SU-DHL-6 (cell line): ENCODE measurements around the gene ENO2.

Experiments
- EZH2phosphoT487 ChIP-seq: fragments of 200-600 bp; sonication (generic), shearing (Covaris generic); conservative IDR thresholded peaks from 2 replicates; pipeline ENCODE4 v1.6.1; 2018; ENCODE audit warnings: mild to moderate bottlenecking, antibody characterized with exemption, low read length, moderate library complexity, mixed read lengths
- TF ChIP-seq, protein P1 (sequence below): fragments of 200-600 bp; sonication (generic); IDR thresholded peaks from one replicate; pipeline ENCODE4 v1.5.1; 2017; ENCODE audit warnings: antibody characterized with exemption, mild to moderate bottlenecking, low read length, moderate library complexity; ENCODE audit not compliant: insufficient read depth, poor library complexity, severe bottlenecking

DNA sequence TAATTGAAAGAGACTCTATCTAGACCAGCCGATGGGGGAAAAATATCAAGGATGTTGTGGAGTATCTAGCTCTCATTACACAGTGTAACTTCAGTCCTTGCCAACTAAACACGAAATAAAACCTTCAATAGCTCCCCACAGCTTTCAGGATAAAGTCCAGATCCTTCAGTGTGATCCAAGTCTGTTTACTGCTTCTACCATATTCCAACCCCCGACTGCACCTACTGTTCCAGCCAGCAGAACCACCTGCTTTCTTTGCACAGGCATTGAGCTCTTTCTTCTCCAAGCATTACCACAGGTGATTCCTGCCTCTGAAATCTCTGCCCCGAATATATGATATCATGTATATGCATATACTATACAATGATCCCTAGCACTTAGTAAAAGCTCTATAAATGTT is 11.9 kb upstream of the ENO2 start:
- TF ChIP-seq, protein P1, sequence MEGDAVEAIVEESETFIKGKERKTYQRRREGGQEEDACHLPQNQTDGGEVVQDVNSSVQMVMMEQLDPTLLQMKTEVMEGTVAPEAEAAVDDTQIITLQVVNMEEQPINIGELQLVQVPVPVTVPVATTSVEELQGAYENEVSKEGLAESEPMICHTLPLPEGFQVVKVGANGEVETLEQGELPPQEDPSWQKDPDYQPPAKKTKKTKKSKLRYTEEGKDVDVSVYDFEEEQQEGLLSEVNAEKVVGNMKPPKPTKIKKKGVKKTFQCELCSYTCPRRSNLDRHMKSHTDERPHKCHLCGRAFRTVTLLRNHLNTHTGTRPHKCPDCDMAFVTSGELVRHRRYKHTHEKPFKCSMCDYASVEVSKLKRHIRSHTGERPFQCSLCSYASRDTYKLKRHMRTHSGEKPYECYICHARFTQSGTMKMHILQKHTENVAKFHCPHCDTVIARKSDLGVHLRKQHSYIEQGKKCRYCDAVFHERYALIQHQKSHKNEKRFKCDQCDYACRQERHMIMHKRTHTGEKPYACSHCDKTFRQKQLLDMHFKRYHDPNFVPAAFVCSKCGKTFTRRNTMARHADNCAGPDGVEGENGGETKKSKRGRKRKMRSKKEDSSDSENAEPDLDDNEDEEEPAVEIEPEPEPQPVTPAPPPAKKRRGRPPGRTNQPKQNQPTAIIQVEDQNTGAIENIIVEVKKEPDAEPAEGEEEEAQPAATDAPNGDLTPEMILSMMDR, result no peak
- TF ChIP-seq EZH2phosphoT487, result no peak
